Neural crest cell (in vitro differentiated cells): Measurements from ENCODE around the gene GIGYF2. TPM values are rescaled to one million over a fixed set of nuclear protein-coding genes. Genes with fewer than 3 reads are reported as not detected.

ENCODE experiments used
- DNase-seq: peaks from one replicate; pipeline ENCODE4 v3.0.0; 2021; ENCODE audit warnings: low read depth, mixed read lengths, low spot score
- H3K27ac Mint-ChIP-seq: one replicate; pipeline ENCODE4 v1.8.0; 2021; ENCODE audit warnings: mild to moderate bottlenecking, mixed read lengths; ENCODE audit not compliant: unreplicated experiment
- H3K27me3 Mint-ChIP-seq: 2 replicates; pipeline ENCODE4 v1.8.0; 2021; ENCODE audit warnings: low read depth, mild to moderate bottlenecking, mixed read lengths
- H3K36me3 Mint-ChIP-seq: 2 replicates; pipeline ENCODE4 v1.8.0; 2021; ENCODE audit warnings: low read depth, mild to moderate bottlenecking, mixed read lengths
- H3K4me1 Mint-ChIP-seq: 2 replicates; pipeline ENCODE4 v1.8.0; 2021; ENCODE audit warnings: mixed read lengths
- H3K4me3 Mint-ChIP-seq: one replicate; pipeline ENCODE4 v1.8.0; 2021; ENCODE audit warnings: mild to moderate bottlenecking, mixed read lengths
- H3K9me3 Mint-ChIP-seq: 2 replicates; pipeline ENCODE4 v1.8.0; 2021; ENCODE audit warnings: mixed read lengths
- CTCF ChIP-seq: fragments of 200-600 bp; sonication (generic); conservative IDR thresholded peaks from 2 replicates; pipeline ENCODE4 v1.5.0; 2021; ENCODE audit warnings: antibody characterized with exemption, mild to moderate bottlenecking
- total RNA-seq: library from RNA; stranded (reverse); gene quantifications from 2 replicates; pipeline ENCODE4 v1.2.1, GENCODE V29; 2021

Gene GIGYF2
- total RNA-seq, 1 donor from 2014 or later, result 70.3 TPM

DNA sequence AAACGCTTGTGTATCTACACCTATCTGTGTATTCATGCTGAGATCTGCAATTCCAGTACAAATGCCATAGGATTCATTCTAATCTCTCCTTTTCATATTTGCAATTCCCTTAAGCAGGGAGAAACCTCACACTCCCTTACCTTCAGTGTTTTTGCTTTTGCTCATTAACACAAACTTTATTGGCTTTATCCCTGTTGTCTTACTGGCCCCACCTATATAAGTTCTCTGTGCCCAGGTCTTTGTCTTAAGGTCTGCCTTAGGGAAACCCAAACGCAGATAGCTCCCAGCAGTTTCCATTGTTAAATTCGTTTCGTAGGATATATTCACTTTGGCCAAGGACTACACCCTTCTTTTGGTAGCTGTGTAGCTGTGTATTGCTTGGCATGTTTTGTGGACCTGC, 169.0 kb downstream of the GIGYF2 start:
- Mint-ChIP-seq H3K36me3 (peaks cover 4% of the 10 kb centered on the region), H3K9me3 (no peaks in the 10 kb centered on the region), H3K4me1 (peaks cover 14% of the 10 kb centered on the region), H3K27ac (no peak overlapping the region), H3K27me3 (peaks cover 8% of the 10 kb centered on the region), H3K4me3 (no peak overlapping the region)
- no peak for TF ChIP-seq CTCF
- DNase-seq, result no peak

DNA sequence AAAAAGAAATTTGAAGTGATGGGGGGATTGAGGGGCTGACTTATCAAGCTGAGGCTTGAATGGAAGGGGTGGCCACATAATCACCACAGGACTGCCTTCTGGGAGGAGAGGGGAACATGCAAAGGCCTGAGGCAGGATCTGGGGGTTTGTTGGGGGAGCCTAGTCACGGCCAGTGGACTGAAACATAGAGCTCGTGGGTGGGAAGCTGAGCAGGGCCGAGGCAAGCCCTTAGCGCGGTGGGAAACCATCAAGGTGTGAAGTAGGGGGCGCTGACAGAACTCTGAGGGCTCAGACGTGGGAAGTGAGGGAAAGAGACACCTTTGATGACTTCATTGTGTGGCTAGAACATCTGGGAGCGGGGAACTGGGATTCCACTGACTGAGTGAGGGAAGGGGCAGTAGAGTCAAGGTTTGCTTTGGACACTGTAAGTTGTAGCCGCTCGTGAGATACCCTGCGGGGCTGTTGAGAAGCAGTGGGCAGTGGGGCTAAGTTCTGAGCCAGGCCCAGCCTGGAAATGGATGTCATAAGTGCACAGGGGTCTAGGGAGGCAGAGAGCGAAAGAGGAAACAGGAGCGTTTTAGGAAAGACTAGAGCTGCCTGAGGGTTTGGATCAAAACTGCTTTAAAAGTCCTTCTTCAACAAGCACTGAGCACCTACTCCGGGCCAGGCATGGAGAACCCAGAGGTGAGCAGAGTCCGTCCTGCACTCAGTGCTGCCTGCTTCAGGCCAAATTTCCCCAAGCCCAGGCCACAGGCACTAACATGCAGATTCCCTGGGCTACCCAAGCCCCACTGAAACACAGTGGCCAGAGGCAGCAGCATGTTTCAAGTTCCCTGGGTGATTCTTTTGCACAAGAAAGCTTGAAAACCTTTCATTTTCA, 172.2 kb downstream of the GIGYF2 start:
- peak overlapping the region; percentile 31 for H3K4me3 Mint-ChIP-seq
- H3K27me3 Mint-ChIP-seq, result peaks cover 14% of the 10 kb centered on the region
- H3K9me3 Mint-ChIP-seq, result no peaks in the 10 kb centered on the region
- no peak for TF ChIP-seq CTCF
- DNase-seq, result no peak
- no peaks in the 10 kb centered on the region for H3K36me3 Mint-ChIP-seq
- peak overlapping the region; percentile 67 for H3K27ac Mint-ChIP-seq
- H3K4me1 Mint-ChIP-seq, result peaks cover 28% of the 10 kb centered on the region

DNA sequence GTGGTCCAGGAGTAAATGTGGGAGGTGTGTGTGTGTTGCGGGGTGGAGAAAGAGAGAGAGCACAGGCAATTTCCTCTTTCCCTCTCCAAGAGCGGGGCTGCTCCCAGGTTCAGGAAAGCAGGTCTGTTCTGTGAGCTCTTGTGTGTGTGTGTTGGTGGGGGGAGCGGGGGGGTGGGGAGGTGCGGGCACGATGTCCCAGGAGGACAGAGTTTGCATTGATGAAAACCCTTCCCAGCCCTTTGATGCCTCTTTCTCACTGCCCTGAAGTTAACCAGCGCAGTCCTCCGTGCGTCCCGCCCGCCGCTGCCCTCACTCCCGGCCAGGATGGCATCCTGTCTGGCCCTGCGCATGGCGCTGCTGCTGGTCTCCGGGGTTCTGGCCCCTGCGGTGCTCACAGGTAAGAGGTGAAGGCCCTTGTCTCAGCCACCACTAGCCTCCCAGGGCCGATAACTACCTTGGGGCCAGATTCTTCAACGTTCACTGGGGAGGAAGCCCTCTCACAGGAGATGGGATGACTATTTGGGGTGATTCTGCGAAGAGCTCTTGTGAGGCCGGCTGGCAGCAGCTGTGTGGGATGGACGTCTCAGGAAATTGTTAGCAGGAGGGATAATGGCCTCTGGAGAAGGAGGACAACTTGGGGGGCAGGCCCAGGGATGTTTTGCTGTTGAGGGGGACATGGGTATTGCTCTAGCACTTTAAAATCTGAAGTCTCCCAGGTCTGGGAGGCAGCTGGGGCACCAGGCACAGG, 173.1 kb downstream of the GIGYF2 start, which contains the start of gene SNORC:
TSS of gene SNORC (plus strand) at position 247 of the 748 bp plus-strand sequence. CDS start at position 325, 78 bp downstream.
- peak within 1 kb of the TSS; percentile 67 for H3K27ac Mint-ChIP-seq
- peaks cover 22% of the 10 kb centered on the region for H3K27me3 Mint-ChIP-seq
- peaks cover 30% of the 10 kb centered on the region for H3K4me1 Mint-ChIP-seq
- no peak for DNase-seq
- peak within 1 kb of the TSS; percentile 31 for H3K4me3 Mint-ChIP-seq
- no peaks in the 10 kb centered on the region for H3K36me3 Mint-ChIP-seq
- H3K9me3 Mint-ChIP-seq, result no peaks in the 10 kb centered on the region
- no peak for TF ChIP-seq CTCF

DNA sequence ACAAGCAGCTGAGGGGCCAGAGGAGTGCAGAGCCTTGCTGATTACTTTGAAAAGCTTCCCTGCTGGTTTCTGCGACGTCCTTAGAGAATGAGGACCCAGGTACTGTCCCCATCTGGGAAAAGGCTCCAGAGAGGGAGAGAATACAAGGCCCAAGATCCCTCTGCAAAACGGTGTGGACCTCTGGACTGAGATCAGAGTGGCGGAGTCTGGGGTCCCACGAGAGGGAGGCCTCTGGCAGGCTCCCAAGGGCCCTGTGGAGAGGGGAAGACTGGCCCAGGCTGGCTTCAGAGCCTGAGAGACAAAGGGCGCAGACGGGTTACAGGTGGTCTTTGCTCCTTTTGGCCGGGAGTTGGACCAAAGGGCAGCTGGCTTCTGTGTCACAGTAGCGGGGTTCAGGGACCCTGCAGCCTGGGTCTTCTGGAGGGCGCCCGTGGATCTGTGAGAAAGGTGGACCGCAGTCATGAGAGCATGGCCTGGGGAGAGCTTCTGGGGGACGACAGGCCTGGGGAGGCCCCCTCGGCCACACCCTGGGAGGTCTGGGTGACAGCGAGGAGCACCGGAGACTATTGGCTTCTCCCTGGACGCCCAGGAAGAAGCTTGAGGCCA, 173.7 kb downstream of the GIGYF2 start:
- H3K27ac Mint-ChIP-seq, result peak overlapping the region; percentile 67
- no peaks in the 10 kb centered on the region for H3K9me3 Mint-ChIP-seq
- TF ChIP-seq CTCF, result no peak
- H3K36me3 Mint-ChIP-seq, result no peaks in the 10 kb centered on the region
- no peak overlapping the region for H3K4me3 Mint-ChIP-seq
- peaks cover 30% of the 10 kb centered on the region for H3K4me1 Mint-ChIP-seq
- peaks cover 29% of the 10 kb centered on the region for H3K27me3 Mint-ChIP-seq
- no peak for DNase-seq

DNA sequence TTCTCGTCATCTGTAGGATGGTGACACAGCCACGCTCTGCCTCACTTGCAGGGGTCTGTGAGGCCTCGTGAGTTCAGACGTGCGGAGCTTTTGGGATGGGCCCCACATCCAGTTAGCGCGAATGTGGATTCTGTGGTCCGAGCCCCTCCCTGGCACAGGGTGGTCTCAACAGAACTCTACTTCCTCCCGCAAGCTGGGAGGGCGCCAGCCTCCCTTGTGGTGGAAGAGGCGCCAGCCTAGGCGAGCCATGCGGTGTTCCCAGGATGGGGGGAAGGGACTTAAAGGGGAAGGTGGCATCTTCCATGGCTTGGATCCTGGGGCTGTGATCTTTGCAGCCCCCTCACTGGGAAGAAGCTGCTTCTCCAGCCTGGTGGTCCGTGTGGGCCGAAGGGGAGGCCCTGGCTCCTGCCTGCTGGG, 174.3 kb downstream of the GIGYF2 start:
- H3K9me3 Mint-ChIP-seq, result no peaks in the 10 kb centered on the region
- peak overlapping the region; percentile 19 for H3K27ac Mint-ChIP-seq
- no peak for TF ChIP-seq CTCF
- no peak for DNase-seq
- H3K36me3 Mint-ChIP-seq, result no peaks in the 10 kb centered on the region
- H3K27me3 Mint-ChIP-seq, result peaks cover 29% of the 10 kb centered on the region
- no peak overlapping the region for H3K4me3 Mint-ChIP-seq
- peaks cover 30% of the 10 kb centered on the region for H3K4me1 Mint-ChIP-seq
